Fibroblast of skin of scalp (primary cell): ENCODE measurements around the gene LMTK3.
"Not testable (repeated sequence)": the region's sequence is repeated elsewhere in the genome, so short reads cannot be mapped to it uniquely, and the experiment has no call there.

Source experiments
- DNase-seq: peaks from one replicate; pipeline ENCODE4 v3.0.0-alpha.2; 2013

The LMTK3 gene

GRCh38 chr19:48540110-48540509 lies 28.5 kb upstream of the LMTK3 start:
- DNase-seq, result no peak

GRCh38 chr19:48539503-48540096 lies 28.0 kb upstream of the LMTK3 start:
- peak; percentile 27 for DNase-seq

GRCh38 chr19:48538057-48538456 lies 26.4 kb upstream of the LMTK3 start:
- DNase-seq, result not testable (repeated sequence)

- DNase-seq, result no peak
These were observed 25.9 kb upstream of the LMTK3 start for GRCh38 chr19:48537541-48537940.

GRCh38 chr19:48533770-48534169 lies 22.1 kb upstream of the LMTK3 start:
- DNase-seq, result no peak

GRCh38 chr19:48530770-48531169 lies 19.1 kb upstream of the LMTK3 start:
- no peak for DNase-seq

GRCh38 chr19:48530066-48530720 lies 18.6 kb upstream of the LMTK3 start:
- DNase-seq, result peak; percentile 42

GRCh38 chr19:48529156-48529555 lies 17.5 kb upstream of the LMTK3 start:
- no peak for DNase-seq

- no peak for DNase-seq
These were observed 13.1 kb upstream of the LMTK3 start for GRCh38 chr19:48524732-48525131.

GRCh38 chr19:48524221-48524620 lies 12.6 kb upstream of the LMTK3 start:
- no peak for DNase-seq

- no peak for DNase-seq
These were observed 8.5 kb upstream of the LMTK3 start for GRCh38 chr19:48520134-48520533.

- DNase-seq, result not testable (repeated sequence)
These were observed 7.8 kb upstream of the LMTK3 start for GRCh38 chr19:48519426-48519825.

GRCh38 chr19:48518207-48518606 lies 6.6 kb upstream of the LMTK3 start:
- no peak for DNase-seq

GRCh38 chr19:48516536-48516935 lies 4.9 kb upstream of the LMTK3 start:
- DNase-seq, result no peak

- no peak for DNase-seq
These were observed 2.5 kb upstream of the LMTK3 start for GRCh38 chr19:48514123-48514458.

GRCh38 chr19:48513289-48514122 lies 1.9 kb upstream of the LMTK3 start:
- DNase-seq, result peak; percentile 60

GRCh38 chr19:48512504-48513288 lies 1.1 kb upstream of the LMTK3 start:
- DNase-seq, result no peak

GRCh38 chr19:48511321-48511731 lies 309 bp downstream of the LMTK3 start:
- DNase-seq, result no peak

GRCh38 chr19:48510421-48511268 lies 990 bp downstream of the LMTK3 start:
- DNase-seq, result peak; percentile 55

- no peak for DNase-seq
These were observed 2.0 kb downstream of the LMTK3 start for GRCh38 chr19:48509467-48510194.

- DNase-seq, result no peak
These were observed 2.8 kb downstream of the LMTK3 start for GRCh38 chr19:48508729-48509411.
